Measurements from ENCODE around the gene PLPP1.

The PLPP1 gene

DNA sequence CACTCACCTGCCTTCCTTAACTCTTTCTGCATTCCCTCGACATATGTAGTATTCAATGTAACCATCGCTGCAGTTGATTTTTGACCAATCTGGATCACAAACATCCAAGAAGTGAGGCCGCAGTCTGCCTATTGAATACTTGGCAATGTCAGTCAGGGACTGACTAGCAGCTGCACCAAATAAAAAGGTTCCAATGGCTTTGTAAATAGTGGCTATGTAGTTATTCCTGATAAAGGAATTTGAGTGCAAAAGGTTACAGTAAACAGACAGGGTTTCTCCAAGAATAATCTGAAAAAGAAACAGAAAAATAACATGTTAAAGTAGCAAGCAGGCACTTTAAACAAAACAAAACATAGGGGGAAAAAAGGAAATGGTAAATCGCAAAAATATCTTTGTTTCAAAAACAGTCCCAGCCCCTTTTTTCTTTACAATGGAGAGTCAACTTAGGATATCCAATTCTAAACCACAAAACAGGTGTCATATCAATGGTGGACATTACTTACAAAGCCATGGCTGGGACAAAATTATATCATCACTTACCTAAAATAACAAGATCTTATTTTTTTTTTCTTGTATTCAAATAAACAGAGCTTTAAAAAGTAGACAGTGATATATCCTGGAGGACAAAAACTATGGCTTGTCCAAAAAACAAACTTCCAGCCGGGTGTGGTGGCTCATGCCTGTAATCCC, 66.8 kb downstream of the PLPP1 start:
- no peak for TF ChIP-seq SPI1 (IDR thresholded peaks at IDR 0.05; ENCODE audit: borderline replicate concordance, low read depth)
- TF ChIP-seq, protein P1, sequence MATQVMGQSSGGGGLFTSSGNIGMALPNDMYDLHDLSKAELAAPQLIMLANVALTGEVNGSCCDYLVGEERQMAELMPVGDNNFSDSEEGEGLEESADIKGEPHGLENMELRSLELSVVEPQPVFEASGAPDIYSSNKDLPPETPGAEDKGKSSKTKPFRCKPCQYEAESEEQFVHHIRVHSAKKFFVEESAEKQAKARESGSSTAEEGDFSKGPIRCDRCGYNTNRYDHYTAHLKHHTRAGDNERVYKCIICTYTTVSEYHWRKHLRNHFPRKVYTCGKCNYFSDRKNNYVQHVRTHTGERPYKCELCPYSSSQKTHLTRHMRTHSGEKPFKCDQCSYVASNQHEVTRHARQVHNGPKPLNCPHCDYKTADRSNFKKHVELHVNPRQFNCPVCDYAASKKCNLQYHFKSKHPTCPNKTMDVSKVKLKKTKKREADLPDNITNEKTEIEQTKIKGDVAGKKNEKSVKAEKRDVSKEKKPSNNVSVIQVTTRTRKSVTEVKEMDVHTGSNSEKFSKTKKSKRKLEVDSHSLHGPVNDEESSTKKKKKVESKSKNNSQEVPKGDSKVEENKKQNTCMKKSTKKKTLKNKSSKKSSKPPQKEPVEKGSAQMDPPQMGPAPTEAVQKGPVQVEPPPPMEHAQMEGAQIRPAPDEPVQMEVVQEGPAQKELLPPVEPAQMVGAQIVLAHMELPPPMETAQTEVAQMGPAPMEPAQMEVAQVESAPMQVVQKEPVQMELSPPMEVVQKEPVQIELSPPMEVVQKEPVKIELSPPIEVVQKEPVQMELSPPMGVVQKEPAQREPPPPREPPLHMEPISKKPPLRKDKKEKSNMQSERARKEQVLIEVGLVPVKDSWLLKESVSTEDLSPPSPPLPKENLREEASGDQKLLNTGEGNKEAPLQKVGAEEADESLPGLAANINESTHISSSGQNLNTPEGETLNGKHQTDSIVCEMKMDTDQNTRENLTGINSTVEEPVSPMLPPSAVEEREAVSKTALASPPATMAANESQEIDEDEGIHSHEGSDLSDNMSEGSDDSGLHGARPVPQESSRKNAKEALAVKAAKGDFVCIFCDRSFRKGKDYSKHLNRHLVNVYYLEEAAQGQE (IDR thresholded peaks at IDR 0.05; ENCODE audit: insufficient replicate concordance, low read depth): no peak
- TF ChIP-seq GABPA (IDR thresholded peaks at IDR 0.05; ENCODE audit: low read depth): no peak
- TF ChIP-seq, protein P2, sequence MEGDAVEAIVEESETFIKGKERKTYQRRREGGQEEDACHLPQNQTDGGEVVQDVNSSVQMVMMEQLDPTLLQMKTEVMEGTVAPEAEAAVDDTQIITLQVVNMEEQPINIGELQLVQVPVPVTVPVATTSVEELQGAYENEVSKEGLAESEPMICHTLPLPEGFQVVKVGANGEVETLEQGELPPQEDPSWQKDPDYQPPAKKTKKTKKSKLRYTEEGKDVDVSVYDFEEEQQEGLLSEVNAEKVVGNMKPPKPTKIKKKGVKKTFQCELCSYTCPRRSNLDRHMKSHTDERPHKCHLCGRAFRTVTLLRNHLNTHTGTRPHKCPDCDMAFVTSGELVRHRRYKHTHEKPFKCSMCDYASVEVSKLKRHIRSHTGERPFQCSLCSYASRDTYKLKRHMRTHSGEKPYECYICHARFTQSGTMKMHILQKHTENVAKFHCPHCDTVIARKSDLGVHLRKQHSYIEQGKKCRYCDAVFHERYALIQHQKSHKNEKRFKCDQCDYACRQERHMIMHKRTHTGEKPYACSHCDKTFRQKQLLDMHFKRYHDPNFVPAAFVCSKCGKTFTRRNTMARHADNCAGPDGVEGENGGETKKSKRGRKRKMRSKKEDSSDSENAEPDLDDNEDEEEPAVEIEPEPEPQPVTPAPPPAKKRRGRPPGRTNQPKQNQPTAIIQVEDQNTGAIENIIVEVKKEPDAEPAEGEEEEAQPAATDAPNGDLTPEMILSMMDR (IDR thresholded peaks at IDR 0.05; ENCODE audit: insufficient read depth, low read length): no peak
- TF ChIP-seq POLR2AphosphoS5 (IDR thresholded peaks at IDR 0.05; ENCODE audit: low read depth): no peak
- H3K27me3 ChIP-seq (ENCODE audit: insufficient read depth, poor library complexity, severe bottlenecking): no peaks in the 10 kb centered on the region
- no peak for DNase-seq (ENCODE audit: low read depth in 1 of 2, low spot score in 1 of 2)
- no peak overlapping the region for H3K4me3 ChIP-seq (replicated peaks; ENCODE audit: insufficient read depth, low read length)
- H3K27ac ChIP-seq (replicated peaks): no peak overlapping the region

DNA sequence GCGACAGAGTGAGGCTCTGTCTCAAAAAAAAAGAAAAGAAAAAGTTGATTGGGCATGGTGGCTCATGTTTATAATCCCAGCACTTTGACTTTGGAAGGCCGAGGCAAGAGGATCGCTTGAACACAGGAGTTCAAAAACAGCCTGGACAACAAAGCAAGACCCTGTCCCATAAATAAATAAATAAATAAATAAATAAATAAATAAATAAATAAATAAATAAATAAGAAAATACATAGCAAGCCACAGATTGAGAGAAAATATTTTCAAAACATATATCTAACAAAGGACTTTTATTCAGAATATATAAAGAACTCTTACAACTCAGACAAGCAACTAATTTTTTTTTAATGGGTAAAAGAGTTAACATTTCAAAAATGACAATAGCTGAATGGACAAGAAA, 71.2 kb downstream of the PLPP1 start:
- Histone ChIP-seq H3K27ac (replicated peaks) (no peak overlapping the region), H3K27me3 (ENCODE audit: insufficient read depth, poor library complexity, severe bottlenecking) (no peaks in the 10 kb centered on the region), H3K4me3 (replicated peaks; ENCODE audit: insufficient read depth, low read length) (no peak overlapping the region)
- TF ChIP-seq, protein P1 (IDR thresholded peaks at IDR 0.05; ENCODE audit: insufficient replicate concordance, low read depth): no peak
- TF ChIP-seq SPI1 (IDR thresholded peaks at IDR 0.05; ENCODE audit: borderline replicate concordance, low read depth): no peak
- no peak for TF ChIP-seq POLR2AphosphoS5 (IDR thresholded peaks at IDR 0.05; ENCODE audit: low read depth)
- no peak for TF ChIP-seq GABPA (IDR thresholded peaks at IDR 0.05; ENCODE audit: low read depth)
- TF ChIP-seq, protein P2 (IDR thresholded peaks at IDR 0.05; ENCODE audit: insufficient read depth, low read length): no peak
- DNase-seq (ENCODE audit: low read depth in 1 of 2, low spot score in 1 of 2): no peak

DNA sequence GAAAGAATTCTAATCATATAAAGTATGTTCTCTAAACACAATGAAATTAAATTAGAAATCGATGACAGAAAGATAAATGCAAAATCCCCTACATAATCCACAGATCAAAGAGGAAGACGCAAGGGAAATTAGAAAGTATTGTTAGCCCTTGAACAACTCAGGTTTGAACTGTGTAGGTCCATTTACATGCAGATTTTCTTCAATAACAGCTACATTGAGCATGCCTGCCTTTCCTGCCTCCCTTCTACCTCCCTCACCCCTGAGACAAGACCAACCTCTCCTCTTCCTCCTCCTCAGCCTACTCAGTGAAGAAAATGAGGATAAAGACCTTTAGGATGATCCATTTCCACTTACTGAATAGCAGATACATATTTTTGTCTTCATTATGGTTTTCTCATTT, 75.2 kb downstream of the PLPP1 start:
- no peak for DNase-seq (ENCODE audit: low read depth in 1 of 2, low spot score in 1 of 2)
- H3K27me3 ChIP-seq (ENCODE audit: insufficient read depth, poor library complexity, severe bottlenecking): no peaks in the 10 kb centered on the region
- no peak overlapping the region for H3K4me3 ChIP-seq (replicated peaks; ENCODE audit: insufficient read depth, low read length)
- no peak overlapping the region for H3K27ac ChIP-seq (replicated peaks)
- TF ChIP-seq, protein P2 (IDR thresholded peaks at IDR 0.05; ENCODE audit: insufficient read depth, low read length): no peak
- TF ChIP-seq, protein P1 (IDR thresholded peaks at IDR 0.05; ENCODE audit: insufficient replicate concordance, low read depth): no peak
- TF ChIP-seq POLR2AphosphoS5 (IDR thresholded peaks at IDR 0.05; ENCODE audit: low read depth) (no peak), SPI1 (IDR thresholded peaks at IDR 0.05; ENCODE audit: borderline replicate concordance, low read depth) (no peak), GABPA (IDR thresholded peaks at IDR 0.05; ENCODE audit: low read depth) (no peak)
